ENCODE results near the gene GDA. TPM values are rescaled to one million over a fixed set of nuclear protein-coding genes. Genes with fewer than 3 reads are reported as not detected.

The GDA gene
- total RNA-seq, 1 experiment from 2014 or later, result 142 TPM

DNA sequence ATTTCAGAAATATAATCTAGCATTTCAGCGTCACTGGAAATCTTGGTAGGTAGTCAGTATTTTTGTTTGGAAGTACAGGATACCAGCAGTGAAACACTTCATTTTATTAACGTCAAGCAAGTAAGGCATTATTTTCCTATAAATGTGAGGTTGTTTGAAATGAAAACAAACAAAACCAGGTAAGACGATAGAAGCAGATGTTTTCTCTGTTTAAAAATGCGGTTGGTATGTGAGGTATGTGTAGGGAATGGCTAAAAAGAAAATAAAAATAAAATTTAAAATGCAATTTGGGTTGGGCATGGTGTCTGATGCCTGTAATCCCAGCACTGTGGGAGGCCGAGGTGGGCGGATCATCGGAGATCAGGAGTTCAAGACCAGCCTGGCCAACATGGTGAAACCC is 16.1 kb downstream of the GDA start:
- ChIA-PET POLR2A (ENCODE audit: unreplicated experiment) (interaction anchor here (0.7 kb wide), 1 partner anchor 97 kb away, joined by 9 read pairs; no protein-coding TSS in a partner anchor), CTCF (no interaction called here)
- H3K4me1 ChIP-seq (replicated peaks; ENCODE audit: insufficient read depth), result peaks cover 15% of the 10 kb centered on the region
- no peak overlapping the region for H3K4me3 ChIP-seq
- H3K4me2 ChIP-seq, result no peak overlapping the region
- no peak for DNase-seq
- no peaks in the 10 kb centered on the region for H3K9me3 ChIP-seq (ENCODE audit: insufficient read depth, low read depth)
- H3K79me2 ChIP-seq (ENCODE audit: low read depth), result peaks cover 18% of the 10 kb centered on the region; the same call in 1 of the 2 replicates
- intact Hi-C loops (cut with micrococcal nuclease; ENCODE audit: unreplicated experiment), result no loop called here
- peaks cover 9% of the 10 kb centered on the region; the same call in 1 of the 2 replicates for H3K36me3 ChIP-seq (ENCODE audit: low read depth)
- no peaks in the 10 kb centered on the region for H4K20me1 ChIP-seq (ENCODE audit: insufficient read depth)
- H3F3A ChIP-seq (ENCODE audit: insufficient read depth, low read depth), result peaks cover 4% of the 10 kb centered on the region; the same call in 1 of the 2 replicates
- no peak overlapping the region for H3K27ac ChIP-seq
- no peak overlapping the region for H2AFZ ChIP-seq
- TF ChIP-seq EZH2 (IDR thresholded peaks at IDR 0.05; ENCODE audit: low read depth), result no peak
- no peaks in the 10 kb centered on the region for H3K27me3 ChIP-seq (ENCODE audit: insufficient read depth, low read depth)
- BruUV-seq (replicated peaks), result no TSS peak
- H3K9me2 ChIP-seq (ENCODE audit: insufficient read depth), result no peaks in the 10 kb centered on the region; the same call in 1 of the 2 replicates

DNA sequence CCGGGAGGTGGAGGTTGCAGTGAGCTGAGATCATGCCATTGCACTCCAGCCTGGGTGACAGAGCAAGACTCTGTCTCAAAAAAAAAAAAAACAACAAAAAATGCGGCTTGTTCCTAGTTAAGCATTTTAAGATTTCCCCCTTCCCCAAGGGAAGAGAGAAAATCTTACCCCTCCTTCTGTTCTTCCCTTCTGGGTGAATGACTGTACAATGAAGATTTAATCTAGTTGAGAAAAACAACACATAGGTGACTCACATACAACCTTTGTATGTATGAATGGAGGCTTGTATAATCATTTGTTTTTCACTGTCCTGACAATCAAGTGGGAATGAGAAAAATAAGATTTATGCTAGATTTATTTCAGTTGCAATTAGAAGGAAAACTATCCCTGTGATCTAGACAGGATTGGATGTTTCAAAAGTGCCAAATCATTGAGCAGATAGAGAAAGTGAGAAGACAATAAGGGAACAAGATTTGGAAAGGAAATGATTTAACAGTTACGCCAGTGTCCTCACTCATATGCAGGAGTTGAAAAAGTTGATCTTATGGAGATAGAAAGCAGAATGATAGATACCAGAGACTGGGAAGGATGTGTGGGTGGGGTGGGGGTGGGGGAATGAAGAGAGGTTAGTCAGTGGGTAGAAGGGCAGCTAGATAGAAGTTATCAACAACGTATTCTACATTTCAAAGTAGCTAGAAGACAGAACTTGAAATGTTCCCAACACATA is 16.7 kb downstream of the GDA start:
- POLR2A ChIA-PET (ENCODE audit: unreplicated experiment), result interaction anchor here (0.7 kb wide), 1 partner anchor 96 kb away, joined by 9 read pairs; no protein-coding TSS in a partner anchor
- DNase-seq, result peak in 1 of 2 experiments; percentile 66
- Histone ChIP-seq H3K27me3 (ENCODE audit: insufficient read depth, low read depth) (no peaks in the 10 kb centered on the region), H3K36me3 (ENCODE audit: low read depth) (peaks cover 9% of the 10 kb centered on the region; the same call in 1 of the 2 replicates), H3F3A (ENCODE audit: insufficient read depth, low read depth) (peaks cover 4% of the 10 kb centered on the region; the same call in 1 of the 2 replicates), H3K27ac (peak overlapping the region; percentile 16; the same call in 1 of the 2 replicates), H3K4me2 (no peak overlapping the region; the same call in 1 of the 2 replicates), H3K4me3 (no peak overlapping the region), H2AFZ (no peak overlapping the region), H3K79me2 (ENCODE audit: low read depth) (peaks cover 18% of the 10 kb centered on the region; the same call in 1 of the 2 replicates), H3K9me3 (ENCODE audit: insufficient read depth, low read depth) (no peaks in the 10 kb centered on the region), H3K4me1 (replicated peaks; ENCODE audit: insufficient read depth) (peaks cover 15% of the 10 kb centered on the region), H3K9me2 (ENCODE audit: insufficient read depth) (no peaks in the 10 kb centered on the region; the same call in 1 of the 2 replicates), H4K20me1 (ENCODE audit: insufficient read depth) (no peaks in the 10 kb centered on the region)
- intact Hi-C loops (cut with micrococcal nuclease; ENCODE audit: unreplicated experiment), result loop anchor here (1.0 kb wide), 1 partner anchor 36 kb away; no protein-coding TSS in a partner anchor
- CTCF ChIA-PET, result no interaction called here
- TSS peak; percentile 1 for BruUV-seq (replicated peaks)
- TF ChIP-seq, protein P1, sequence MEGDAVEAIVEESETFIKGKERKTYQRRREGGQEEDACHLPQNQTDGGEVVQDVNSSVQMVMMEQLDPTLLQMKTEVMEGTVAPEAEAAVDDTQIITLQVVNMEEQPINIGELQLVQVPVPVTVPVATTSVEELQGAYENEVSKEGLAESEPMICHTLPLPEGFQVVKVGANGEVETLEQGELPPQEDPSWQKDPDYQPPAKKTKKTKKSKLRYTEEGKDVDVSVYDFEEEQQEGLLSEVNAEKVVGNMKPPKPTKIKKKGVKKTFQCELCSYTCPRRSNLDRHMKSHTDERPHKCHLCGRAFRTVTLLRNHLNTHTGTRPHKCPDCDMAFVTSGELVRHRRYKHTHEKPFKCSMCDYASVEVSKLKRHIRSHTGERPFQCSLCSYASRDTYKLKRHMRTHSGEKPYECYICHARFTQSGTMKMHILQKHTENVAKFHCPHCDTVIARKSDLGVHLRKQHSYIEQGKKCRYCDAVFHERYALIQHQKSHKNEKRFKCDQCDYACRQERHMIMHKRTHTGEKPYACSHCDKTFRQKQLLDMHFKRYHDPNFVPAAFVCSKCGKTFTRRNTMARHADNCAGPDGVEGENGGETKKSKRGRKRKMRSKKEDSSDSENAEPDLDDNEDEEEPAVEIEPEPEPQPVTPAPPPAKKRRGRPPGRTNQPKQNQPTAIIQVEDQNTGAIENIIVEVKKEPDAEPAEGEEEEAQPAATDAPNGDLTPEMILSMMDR (conservative IDR thresholded peaks at IDR 0.05), result no peak
- TF ChIP-seq EZH2 (IDR thresholded peaks at IDR 0.05; ENCODE audit: low read depth), result no peak

DNA sequence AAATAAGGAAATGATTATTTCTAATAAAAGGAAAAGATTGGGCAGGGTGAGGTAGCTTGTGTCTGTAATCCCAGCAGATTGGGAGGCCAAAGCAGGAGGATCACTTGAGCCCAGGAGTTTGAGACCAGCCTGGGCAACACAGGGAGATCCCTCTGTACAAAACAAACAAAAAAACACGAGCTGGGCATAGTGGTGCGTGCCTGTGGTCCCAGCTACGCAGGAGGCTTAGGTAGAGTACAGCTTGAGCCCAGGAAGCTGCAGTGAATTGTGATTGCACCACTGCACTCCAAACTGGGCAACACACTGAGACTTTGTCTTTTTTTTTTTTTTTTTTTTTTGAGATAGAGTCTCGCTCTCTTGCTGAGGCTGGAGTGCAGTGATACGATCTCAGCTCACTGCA is 18.8 kb downstream of the GDA start:
- Histone ChIP-seq H3K4me3 (no peak overlapping the region), H3K36me3 (ENCODE audit: low read depth) (no peaks in the 10 kb centered on the region), H3K4me1 (replicated peaks; ENCODE audit: insufficient read depth) (peaks cover 15% of the 10 kb centered on the region), H3K9me3 (ENCODE audit: insufficient read depth, low read depth) (no peaks in the 10 kb centered on the region), H3F3A (ENCODE audit: insufficient read depth, low read depth) (peaks cover 4% of the 10 kb centered on the region; the same call in 1 of the 2 replicates), H3K27ac (no peak overlapping the region), H3K9me2 (ENCODE audit: insufficient read depth) (no peaks in the 10 kb centered on the region), H4K20me1 (ENCODE audit: insufficient read depth) (no peaks in the 10 kb centered on the region), H3K79me2 (ENCODE audit: low read depth) (0 out of 2 replicates have a peak, but pooled peaks cover 9% of the 10 kb centered on the region), H3K27me3 (ENCODE audit: insufficient read depth, low read depth) (no peaks in the 10 kb centered on the region), H2AFZ (no peak overlapping the region), H3K4me2 (no peak overlapping the region)
- no peak for TF ChIP-seq EZH2 (IDR thresholded peaks at IDR 0.05; ENCODE audit: low read depth)
- TF ChIP-seq, protein P1 (conservative IDR thresholded peaks at IDR 0.05), result no peak
- DNase-seq, result no peak
- CTCF ChIA-PET, result no interaction called here
- BruUV-seq (replicated peaks), result no TSS peak
- intact Hi-C loops (cut with micrococcal nuclease; ENCODE audit: unreplicated experiment), result no loop called here
- POLR2A ChIA-PET (ENCODE audit: unreplicated experiment), result interaction anchor here (0.5 kb wide), 1 partner anchor 127 kb away, joined by 4 read pairs; no protein-coding TSS in a partner anchor
